NOMO-1 treated with dmso at 0.1 percent for 144 hours (cell line): Measurements from ENCODE around the gene NOTCH4.

Source experiments
- DNase-seq: peaks from one replicate; lab custom pipeline; 2025; ENCODE audit not compliant: unreplicated experiment; lab: John Stamatoyannopoulos, UW

Gene NOTCH4

DNA sequence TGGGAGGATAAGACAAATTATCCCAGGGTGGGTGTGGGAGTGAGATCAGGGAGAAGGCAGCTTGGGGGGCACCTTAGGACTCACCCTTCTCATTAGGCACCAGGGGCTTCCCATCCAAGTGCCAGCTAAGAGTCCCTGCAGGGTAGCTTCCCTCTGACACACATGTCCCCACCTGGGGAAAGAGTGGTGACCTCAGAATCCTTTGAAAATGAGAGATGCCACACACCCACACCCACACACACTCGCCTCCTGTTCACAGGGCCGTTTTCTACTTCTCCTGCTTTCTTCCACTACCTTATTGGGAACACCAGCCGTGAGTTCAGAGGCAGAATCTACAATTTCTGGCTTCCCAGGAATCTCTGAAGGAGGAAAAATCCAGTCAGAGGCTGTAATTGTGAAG, 40.8 kb downstream of the NOTCH4 start:
- DNase-seq, result no peak

- no peak for DNase-seq
Observed at GRCh38 chr6:32182555-32182981, 41.3 kb downstream of the NOTCH4 start.

- no peak for DNase-seq
Observed at GRCh38 chr6:32181915-32182529, 41.8 kb downstream of the NOTCH4 start.

- no peak for DNase-seq
Observed at GRCh38 chr6:32181148-32181702, 42.6 kb downstream of the NOTCH4 start.

DNA sequence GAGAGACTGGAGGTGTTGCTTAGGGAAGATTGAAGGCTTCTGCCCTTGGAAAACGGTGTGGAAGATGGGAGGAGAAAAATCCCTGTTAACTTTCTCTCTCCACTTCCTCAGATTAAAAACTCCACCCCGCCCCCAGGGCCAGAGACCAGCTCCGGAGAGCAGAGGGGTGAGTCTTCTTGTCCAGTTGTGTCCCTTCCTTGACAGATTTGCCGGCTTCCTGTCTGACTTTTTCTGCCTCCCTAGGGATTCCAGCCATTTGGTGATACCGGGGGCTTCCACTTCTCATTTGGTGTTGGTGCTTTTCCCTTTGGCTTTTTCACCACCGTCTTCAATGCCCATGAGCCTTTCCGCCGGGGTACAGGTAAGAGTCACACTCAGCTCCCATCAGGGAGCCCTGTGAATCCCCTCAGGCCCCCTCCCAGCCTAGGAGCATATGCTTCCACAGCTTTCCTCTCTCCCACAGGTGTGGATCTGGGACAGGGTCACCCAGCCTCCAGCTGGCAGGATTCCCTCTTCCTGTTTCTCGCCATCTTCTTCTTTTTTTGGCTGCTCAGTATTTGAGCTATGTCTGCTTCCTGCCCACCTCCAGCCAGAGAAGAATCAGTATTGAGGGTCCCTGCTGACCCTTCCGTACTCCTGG, 44.0 kb downstream of the NOTCH4 start:
- DNase-seq, result no peak

GRCh38 chr6:32178547-32179440, 45.1 kb downstream of the NOTCH4 start:
- no peak for DNase-seq

DNA sequence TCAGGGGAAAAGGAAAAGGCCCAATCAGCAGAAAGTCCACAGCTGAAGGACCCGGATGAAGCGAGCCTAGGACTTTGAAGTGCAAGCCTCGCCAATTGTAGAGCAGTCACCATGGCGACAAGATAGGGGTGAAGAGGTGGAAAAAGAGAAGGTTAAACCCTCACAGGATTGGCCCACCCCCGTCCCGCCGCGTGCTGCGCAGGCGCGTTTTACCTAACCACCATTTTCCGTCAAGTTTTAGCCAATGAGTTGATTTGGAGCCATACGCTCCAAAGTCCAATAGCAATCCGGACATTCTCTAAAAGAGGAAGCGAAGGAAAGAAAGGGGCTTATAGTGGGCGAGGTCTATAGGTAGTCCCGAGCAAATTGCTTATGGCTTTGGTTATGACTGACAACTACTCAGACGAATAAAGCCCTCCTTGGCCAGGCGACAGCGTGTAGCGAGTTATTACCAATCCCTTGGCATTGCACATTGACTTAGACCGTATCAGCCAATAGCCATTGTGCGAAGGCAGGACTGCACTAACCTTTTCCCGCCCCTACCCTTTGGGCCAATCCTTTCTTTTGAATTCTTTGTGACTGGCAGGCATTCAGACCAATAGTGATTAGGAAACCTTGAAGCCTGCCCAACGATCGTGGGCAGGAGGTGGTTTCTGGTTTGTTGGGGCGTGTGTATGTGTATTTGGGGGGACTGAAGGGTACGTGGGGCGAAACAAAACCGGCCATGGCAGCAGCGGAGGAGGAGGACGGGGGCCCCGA, 45.9 kb downstream of the NOTCH4 start, which contains the start of gene RNF5:
RNF5 (plus strand) TSS at position 618 of the 759 bp plus-strand sequence; CDS start at position 725, 107 bp downstream.
- peak; percentile 100 for DNase-seq

DNA sequence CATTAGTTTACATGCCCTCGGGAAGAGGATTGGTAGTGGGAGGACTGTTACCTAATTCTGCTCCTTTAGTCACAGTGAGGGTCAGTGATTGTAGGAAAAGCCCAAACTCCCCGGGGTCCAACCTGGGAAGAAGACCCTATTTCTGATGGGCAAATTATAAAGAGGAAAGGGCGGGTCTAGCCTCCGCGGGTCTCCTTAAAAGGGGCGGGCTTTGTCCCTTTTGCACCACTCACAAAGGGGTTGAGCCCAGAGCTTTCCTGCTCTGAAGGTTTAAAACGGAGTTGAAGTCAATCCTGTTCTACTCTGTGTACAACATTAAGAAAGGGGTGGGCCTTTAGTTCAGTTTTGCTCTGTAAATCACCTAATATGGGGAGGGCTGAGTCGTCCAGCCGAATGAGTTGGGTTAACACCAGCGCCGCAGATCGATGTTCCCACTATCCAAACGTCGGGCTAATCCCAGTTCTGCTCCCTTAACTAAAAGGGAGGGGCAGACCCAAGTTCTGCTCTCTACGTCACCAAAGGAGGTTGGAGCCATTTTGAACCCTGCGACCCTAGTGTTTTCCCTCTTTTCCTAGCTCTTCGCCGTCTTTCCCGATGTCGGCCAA, 46.6 kb downstream of the NOTCH4 start:
- no peak for DNase-seq

DNA sequence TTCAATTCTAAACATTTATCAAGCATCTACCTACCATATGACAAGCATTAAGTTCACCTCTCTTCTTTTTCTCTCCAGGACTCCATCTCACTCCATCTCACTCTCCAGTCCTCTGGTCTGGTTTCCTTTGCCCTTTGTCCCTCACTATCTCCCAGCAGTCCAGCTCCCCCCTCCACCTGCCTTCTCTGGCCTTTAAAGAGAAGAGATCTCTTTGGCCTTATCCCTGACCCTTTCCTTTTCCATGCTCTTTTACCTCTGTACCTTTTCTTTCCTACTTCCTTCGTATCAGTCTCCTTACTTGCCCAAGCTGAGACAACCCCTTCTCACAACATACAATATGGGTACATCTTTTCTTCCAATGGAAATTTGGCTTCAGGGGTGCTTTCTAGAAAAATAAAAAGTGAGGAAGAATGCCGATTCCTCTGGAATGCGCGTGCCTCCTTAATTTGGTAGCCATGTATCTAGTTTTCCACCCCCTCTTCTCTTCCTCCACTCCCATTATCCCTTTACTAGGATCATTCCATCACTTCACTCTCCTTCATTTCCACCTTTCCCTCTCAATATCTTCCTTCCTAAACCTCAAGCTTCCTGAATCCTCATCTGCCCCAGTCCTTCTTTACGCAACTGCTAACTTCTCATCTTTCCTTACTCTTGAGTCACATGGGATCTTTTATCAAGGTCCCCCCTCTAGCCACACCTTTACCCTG, 47.2 kb downstream of the NOTCH4 start:
- no peak for DNase-seq

GRCh38 chr6:32175711-32176475, 48.0 kb downstream of the NOTCH4 start, which contains the start of gene AGPAT1:
AGPAT1 (minus strand) TSS chr6:32176084; CDS start chr6:32171496, 4,588 bp downstream.
- peak; percentile 95 for DNase-seq

DNA sequence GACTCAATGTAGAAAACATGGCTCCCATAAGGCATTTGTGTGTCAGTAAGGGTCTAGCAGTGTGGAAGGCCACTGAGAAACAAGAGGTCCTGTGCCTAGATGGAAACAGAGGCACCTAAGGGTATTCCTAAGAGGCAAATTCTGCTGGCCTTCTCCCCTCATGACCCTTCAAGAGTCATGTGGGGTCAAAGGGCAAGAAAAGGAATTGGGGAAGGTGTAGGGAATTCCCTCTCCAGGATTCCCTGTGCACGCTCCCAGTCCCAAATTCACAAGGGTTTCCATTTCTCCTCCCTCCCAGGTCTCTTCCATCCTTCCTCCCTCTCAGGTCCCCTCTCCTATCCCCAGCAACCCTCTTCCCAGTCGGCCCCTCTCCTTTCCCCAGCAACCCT, 48.6 kb downstream of the NOTCH4 start:
- DNase-seq, result no peak

DNA sequence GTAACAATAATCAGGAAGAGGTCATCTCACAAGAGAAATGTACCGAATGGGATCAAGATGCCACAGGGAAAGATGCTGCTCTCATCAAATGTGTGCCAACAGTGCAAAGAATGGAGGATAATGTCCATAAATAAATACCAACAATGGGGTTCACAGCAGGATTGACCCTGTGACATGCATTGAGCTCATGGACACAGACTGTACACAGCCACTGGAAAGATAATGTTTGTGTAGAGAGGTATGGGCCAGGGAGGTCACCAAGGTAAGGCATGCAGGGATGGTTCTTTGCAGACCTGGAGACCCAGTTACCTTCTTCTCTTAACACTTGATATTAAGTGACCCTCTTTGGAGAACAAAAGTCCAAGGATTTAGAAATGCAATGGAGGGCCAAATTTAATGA, 49.5 kb downstream of the NOTCH4 start:
- no peak for DNase-seq

GRCh38 chr6:32173051-32173727, 50.7 kb downstream of the NOTCH4 start:
- no peak for DNase-seq

DNA sequence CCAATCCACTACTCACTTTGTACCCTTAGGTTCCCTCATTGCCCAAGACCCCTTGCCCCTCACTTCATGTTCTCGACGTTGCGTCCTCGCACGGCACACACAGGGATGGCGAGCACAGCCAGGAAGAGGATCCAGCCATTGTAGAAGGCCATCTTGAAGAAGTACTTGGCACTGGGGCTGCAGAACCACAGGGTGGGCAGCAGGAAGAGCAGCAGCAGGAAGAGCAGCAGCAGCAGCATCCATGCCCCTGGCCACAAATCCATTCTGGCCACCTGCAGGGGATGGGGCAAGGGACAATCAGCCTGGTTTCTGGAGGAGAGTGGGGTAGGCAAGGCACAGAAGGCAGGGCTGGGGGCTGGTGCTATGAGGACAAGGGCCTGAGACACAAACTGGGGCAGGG, 52.6 kb downstream of the NOTCH4 start:
- DNase-seq, result no peak

- no peak for DNase-seq
Observed at GRCh38 chr6:32170294-32170693, 53.6 kb downstream of the NOTCH4 start.

DNA sequence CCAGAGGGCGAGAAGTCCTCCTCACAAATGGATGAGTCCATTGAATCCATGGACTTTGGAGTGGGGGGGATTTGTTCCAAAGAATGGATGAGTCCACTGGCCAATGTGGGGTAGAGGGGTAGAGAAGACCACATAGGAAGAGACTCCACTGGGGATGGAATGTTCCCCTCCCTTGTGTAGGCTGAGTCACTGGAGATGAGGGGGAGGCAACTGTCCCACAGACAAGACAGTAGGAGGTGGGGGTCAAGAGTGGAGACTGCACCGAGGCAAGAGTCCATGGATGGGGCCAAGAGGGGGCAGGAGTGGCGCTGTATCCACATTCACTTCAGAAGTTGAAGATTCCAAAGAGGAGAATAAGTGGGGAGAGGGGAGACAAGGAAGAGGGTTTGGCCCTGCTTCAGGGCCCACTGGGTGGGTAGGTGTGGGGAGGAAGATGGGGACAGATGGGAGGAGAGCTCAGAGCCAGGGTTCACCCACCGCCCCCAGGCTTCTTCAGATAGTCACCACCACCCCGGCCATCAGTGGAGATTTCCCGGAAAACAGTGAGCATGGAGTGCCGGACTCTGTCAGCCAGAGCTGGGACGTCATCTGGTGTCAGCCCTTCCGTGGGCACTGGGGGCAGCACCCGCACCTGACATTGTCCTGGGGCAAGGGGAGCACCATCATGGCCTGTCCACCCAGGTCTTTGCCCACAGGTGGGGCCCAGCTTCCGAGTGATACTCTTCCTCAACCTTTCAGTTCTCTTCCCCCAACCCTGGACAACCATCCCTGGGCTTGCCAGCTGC, 54.9 kb downstream of the NOTCH4 start:
- DNase-seq, result no peak

DNA sequence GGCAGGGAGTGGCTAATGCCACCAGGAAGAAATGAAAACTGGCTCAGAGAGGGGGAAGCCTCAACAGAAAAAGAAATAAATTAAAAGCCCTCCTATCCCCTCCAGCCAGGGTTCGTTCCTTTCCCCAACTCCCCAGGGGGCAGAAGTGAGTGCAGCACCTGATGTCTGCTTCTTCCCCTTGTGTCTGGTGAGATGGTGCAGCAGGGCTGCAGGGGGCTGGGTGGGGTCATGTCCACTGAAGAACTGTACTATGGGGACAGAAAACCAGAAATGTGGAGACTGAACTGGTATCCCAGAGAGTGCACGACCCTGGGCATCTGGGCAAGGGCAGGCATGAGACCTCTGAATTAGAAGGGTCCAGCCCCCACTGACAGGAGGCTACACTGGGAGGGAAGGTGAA, 55.5 kb downstream of the NOTCH4 start:
- no peak for DNase-seq
